ENCODE data around the gene CXCR6.

Gene CXCR6

GRCh38 chr3:45972534-45973402 lies 29.5 kb downstream of the CXCR6 start:
- DNase-seq: no peak

- DNase-seq: no peak
These were observed 31.4 kb downstream of the CXCR6 start for GRCh38 chr3:45974686-45975085.

- no peak for DNase-seq
These were observed 32.4 kb downstream of the CXCR6 start for GRCh38 chr3:45975686-45976085.

- DNase-seq: no peak
These were observed 33.2 kb downstream of the CXCR6 start for GRCh38 chr3:45976191-45977091.

- peak; percentile 58 for DNase-seq
These were observed 34.9 kb downstream of the CXCR6 start for GRCh38 chr3:45978006-45978761.

GRCh38 chr3:45979378-45979777 lies 36.1 kb downstream of the CXCR6 start:
- no peak for DNase-seq

GRCh38 chr3:45980229-45980813 lies 37.1 kb downstream of the CXCR6 start:
- no peak for DNase-seq

- DNase-seq: no peak
These were observed 37.6 kb downstream of the CXCR6 start for GRCh38 chr3:45980819-45981218.

GRCh38 chr3:45981346-45982074 lies 38.2 kb downstream of the CXCR6 start:
- no peak for DNase-seq

- DNase-seq: no peak
These were observed 40.5 kb downstream of the CXCR6 start for GRCh38 chr3:45983770-45984169.

- no peak for DNase-seq
These were observed 41.4 kb downstream of the CXCR6 start for GRCh38 chr3:45984331-45985312.

GRCh38 chr3:45985532-45986302 lies 42.5 kb downstream of the CXCR6 start:
- DNase-seq: no peak

GRCh38 chr3:45986303-45986982 lies 43.2 kb downstream of the CXCR6 start:
- peak; percentile 64 for DNase-seq

- DNase-seq: no peak
These were observed 44.4 kb downstream of the CXCR6 start for GRCh38 chr3:45987368-45988291.

GRCh38 chr3:45988362-45988761 lies 45.1 kb downstream of the CXCR6 start:
- no peak for DNase-seq

GRCh38 chr3:45988804-45989203 lies 45.5 kb downstream of the CXCR6 start:
- no peak for DNase-seq

- no peak for DNase-seq
These were observed 46.9 kb downstream of the CXCR6 start for GRCh38 chr3:45990181-45990580.

GRCh38 chr3:45991341-45991740 lies 48.1 kb downstream of the CXCR6 start:
- no peak for DNase-seq

Data from NCI-H510A treated with DMSO at 0.1 percent for 48 hours (cell line).